ENCODE data around the gene MYH9.
"Not testable (repeated sequence)": the region's sequence is repeated elsewhere in the genome, so short reads cannot be mapped to it uniquely, and the experiment has no call there.

Gene MYH9

DNA sequence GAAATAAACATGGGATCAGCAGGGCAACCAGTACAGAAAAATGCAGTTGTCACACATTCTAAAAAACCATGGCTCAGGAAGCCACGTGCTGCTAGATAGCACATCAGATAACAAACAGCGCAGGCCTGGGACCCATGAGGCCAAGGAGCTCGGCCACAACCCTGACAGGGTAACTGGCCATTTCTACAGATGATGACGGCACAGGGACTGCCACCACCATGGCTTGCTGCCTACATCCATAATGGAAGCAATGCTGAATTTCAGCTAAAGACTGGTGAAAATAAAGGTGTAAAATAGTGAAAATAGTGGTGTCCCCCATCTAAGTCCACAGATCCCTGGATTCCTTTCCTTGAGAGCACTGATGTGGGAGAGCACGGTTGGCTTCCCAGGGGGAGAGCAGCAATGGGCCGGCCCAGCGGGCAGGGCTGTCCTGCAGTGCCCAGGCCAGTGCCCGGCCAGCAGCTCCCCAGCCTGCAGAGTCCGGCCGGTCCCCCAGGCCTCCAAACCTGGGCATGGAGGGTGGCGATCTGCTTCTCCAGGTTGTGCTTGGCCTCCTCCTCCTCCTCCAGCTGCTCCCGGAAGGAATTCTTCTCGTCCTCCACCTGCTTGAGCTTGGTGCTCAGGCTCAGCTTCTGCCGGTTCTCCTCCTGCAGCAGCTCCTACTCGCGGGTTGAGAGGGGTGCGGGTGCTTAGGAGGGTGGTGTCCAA, 94.8 kb downstream of the MYH9 start:
- DNase-seq (ENCODE audit: low read depth in 3 of 3): no peak

DNA sequence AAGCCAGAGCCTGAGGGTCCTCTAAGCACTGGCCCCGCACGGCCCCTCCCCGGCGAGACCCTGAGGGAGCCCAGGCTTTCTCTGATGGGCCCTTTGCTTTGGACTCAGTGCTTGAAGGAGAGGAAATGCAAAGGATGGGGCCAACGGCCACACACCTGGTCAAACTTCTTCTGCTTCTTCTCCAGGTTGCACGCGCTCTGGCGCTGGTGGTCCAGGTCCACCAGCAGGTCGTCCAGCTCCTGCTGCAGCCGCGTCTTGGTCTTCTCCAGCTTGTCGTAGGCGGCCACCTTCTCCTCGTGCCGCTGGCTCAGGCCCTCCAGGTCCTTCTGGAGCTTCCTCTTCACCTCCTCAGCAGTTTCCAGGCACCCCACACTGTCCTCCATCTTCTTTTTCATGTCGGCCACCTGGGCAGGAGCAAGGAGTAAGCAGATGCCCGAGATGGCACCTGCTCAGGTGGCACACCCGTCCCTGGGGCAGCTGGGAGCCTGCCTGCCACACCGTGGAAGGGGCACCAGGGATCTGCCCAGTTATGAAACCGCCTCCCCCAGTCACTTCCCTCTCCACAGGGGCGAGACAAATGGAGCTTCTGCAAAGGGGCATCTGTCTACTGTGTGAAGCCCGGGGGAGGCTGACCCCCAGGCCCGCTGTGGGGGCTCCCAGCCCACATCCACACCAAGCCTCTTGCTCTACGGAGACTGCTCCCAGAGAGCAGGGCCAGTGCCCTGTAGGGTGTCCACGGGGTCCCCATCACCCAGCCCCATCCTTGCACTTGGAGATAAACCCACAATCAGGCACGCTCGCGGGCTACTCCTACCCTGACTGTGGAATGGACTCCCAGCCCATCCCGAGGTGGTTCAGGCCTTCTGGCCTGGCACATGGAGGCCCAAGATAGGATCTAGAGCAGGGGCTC, 95.7 kb downstream of the MYH9 start:
- DNase-seq (ENCODE audit: low read depth in 3 of 3): no peak

GRCh38 chr22:36290391-36291075, 97.2 kb downstream of the MYH9 start:
- DNase-seq (ENCODE audit: low read depth in 3 of 3): not testable (repeated sequence)

DNA sequence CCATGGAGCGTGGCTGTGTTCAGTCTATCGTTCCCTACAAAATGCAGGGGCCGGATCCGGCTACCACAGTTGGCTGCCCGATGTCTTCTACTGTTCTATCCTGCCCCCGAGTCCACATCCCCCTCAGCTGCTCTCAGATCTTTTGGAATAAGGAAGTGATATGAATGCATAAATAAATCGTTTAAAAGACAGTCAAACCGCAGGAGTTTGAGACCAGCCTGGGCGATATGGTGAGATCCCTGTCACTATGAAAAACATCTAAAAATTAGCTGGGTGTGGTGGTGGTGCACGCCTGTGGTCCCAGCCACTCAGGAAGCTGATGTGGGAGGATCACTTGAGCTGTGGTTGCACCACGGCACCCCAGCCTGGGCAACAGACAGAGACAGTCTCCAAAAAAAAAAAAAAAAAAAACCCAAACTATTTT, 97.8 kb downstream of the MYH9 start:
- not testable (repeated sequence) for DNase-seq (ENCODE audit: low read depth in 3 of 3)

- DNase-seq (ENCODE audit: low read depth in 3 of 3): no peak
Measured at GRCh38 chr22:36289406-36289870, 98.3 kb downstream of the MYH9 start.

GRCh38 chr22:36288571-36289405, 99.0 kb downstream of the MYH9 start:
- no peak for DNase-seq (ENCODE audit: low read depth in 3 of 3)

- no peak for DNase-seq (ENCODE audit: low read depth in 3 of 3)
Measured at GRCh38 chr22:36287881-36288515, 99.8 kb downstream of the MYH9 start.

- peak in 2 of 3 experiments; percentile 43 to 44 for DNase-seq (ENCODE audit: low read depth in 3 of 3)
Measured at GRCh38 chr22:36286096-36286957, 101.4 kb downstream of the MYH9 start.

GRCh38 chr22:36285545-36285944, 102.2 kb downstream of the MYH9 start:
- no peak for DNase-seq (ENCODE audit: low read depth in 3 of 3)

GRCh38 chr22:36285017-36285416, 102.8 kb downstream of the MYH9 start:
- DNase-seq (ENCODE audit: low read depth in 3 of 3): no peak

- DNase-seq (ENCODE audit: low read depth in 3 of 3): no peak
Measured at GRCh38 chr22:36284171-36284571, 103.6 kb downstream of the MYH9 start.

DNA sequence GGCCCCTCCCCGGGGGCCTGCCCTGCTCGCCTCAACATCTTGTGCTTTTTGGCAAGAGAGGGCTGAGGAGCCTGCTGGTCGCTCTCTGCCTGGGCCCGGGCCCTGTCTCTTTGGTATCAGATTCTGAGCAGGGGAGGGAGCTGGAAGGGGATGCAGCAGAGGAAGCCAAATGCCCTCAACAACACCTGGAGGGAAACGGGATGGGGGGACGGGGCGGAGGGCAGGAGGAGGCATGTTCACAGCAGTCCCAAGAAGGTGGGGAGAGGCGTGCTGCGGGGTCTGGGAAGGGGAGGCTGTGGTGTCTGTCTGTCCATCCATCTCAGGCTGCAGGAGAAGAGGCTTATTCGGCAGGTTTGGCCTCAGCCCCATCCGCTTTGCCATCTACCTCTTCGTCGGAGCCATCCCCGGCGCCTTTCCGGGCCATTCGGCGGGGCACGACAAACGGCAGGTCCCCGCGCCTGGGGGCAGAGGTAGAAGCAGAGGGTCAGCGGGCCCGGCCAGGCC, 105.4 kb downstream of the MYH9 start:
- no peak for DNase-seq (ENCODE audit: low read depth in 3 of 3)

- DNase-seq (ENCODE audit: low read depth in 3 of 3): no peak
Measured at GRCh38 chr22:36281781-36282327, 105.9 kb downstream of the MYH9 start.

- DNase-seq (ENCODE audit: low read depth in 3 of 3): no peak
Measured at GRCh38 chr22:36280379-36280778, 107.4 kb downstream of the MYH9 start.

GRCh38 chr22:36279219-36279666, 108.5 kb downstream of the MYH9 start:
- no peak for DNase-seq (ENCODE audit: low read depth in 3 of 3)

DNA sequence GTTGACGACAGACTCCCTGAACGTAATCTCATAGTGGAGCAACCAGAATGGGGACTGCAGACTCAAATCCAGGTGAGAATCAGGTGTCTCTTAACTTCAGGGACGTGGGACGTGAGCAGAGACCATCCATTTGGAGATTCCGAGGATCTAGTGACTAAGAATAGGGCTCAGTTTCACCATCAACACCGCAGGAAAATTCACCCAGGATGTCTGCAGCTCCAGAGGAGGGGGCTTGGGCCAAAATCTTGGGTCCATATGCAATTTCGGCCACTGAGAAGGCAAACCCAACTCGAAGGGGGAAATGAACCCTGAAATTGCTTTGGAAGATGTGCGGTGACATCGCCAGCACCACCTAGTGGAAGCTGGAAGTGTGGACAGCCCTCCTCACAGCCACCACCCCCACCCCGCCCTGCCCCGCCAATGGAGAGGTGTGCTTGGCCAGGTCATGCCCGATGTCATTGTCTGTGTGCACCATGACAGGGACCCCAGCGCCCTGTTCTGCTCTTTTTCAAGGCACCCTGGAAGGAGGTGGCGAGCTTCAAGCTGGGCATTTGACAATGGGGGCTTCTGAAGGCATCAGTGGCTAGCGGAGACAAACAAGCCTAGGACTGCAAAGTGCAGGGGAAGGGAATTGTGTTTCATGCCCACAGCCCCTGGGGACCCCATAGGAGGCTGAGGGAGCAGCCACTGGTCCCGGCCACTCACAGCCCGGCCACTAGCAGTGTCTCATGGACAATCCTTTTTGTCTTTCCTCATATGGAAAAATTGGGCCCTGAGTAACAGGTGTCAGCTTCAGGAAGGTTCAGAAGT, 110.1 kb downstream of the MYH9 start:
- DNase-seq (ENCODE audit: low read depth in 3 of 3): peak; percentile 33 to 52 (median 34)

- no peak for DNase-seq (ENCODE audit: low read depth in 3 of 3)
Measured at GRCh38 chr22:36274531-36274930, 113.2 kb downstream of the MYH9 start.

DNA sequence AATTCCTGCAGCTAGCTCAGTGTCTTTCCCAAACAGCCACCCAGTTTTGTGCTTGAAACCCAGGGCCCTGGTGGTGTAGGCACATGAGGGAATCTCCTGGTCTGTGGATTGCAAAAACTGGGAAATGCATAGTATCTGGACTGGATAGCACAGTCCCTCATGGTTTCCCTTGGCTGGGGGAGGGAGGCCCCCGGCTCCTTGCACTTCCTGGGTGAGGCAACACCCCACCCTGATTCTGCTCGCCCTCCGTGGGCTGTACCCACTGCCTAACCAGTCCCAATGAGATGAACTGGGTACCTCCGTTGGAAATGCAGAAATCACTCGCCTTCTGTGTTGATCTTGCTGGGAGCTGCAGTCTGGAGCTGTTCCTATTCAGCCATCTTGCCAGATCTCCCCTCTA, 115.8 kb downstream of the MYH9 start:
- DNase-seq (ENCODE audit: low read depth in 3 of 3): not testable (repeated sequence)
